ENCODE results near the gene IQUB. TPM values are rescaled to one million over a fixed set of nuclear protein-coding genes. Genes with fewer than 3 reads are reported as not detected.
"Not testable (repeated sequence)": the region's sequence is repeated elsewhere in the genome, so short reads cannot be mapped to it uniquely, and the experiment has no call there.

IQUB gene
- total RNA-seq, 4 donors from 2014 or later = not detected

- H3K4me3 ChIP-seq, H3K27me3 ChIP-seq, H3K27ac ChIP-seq: not testable (repeated sequence)
Observed at GRCh38 chr7:123530035-123530591, 4.3 kb downstream of the IQUB start.

GRCh38 chr7:123528265-123528664 is 6.1 kb downstream of the IQUB start:
- DNase-seq = no peak
- Histone ChIP-seq H3K9me3 (no peaks in the 10 kb centered on the region), H3K4me3 (no peak overlapping the region), H3K27me3 (no peaks in the 10 kb centered on the region), H3K27ac (no peak overlapping the region), H3K4me1 (no peaks in the 10 kb centered on the region), H3K36me3 (no peaks in the 10 kb centered on the region)
- TF ChIP-seq CTCF (IDR thresholded peaks at IDR 0.05) = no peak
- no peak for TF ChIP-seq POLR2A (IDR thresholded peaks at IDR 0.05)

More at GRCh38 chr7:123530035-123530591, 4.3 kb downstream of the IQUB start:
- not testable (repeated sequence) for H3K4me1 ChIP-seq, H3K9me3 ChIP-seq, H3K36me3 ChIP-seq, DNase-seq

GRCh38 chr7:123527712-123528225 is 6.6 kb downstream of the IQUB start:
- not testable (repeated sequence) for H3K27me3 ChIP-seq, H3K9me3 ChIP-seq, H3K4me3 ChIP-seq, H3K27ac ChIP-seq, DNase-seq, H3K4me1 ChIP-seq, H3K36me3 ChIP-seq

- H3K4me1 ChIP-seq, H3K4me3 ChIP-seq, H3K9me3 ChIP-seq, H3K27me3 ChIP-seq, DNase-seq, H3K27ac ChIP-seq, H3K36me3 ChIP-seq: not testable (repeated sequence)
Observed at GRCh38 chr7:123526533-123526932, 7.9 kb downstream of the IQUB start.

GRCh38 chr7:123522066-123522465 is 12.3 kb downstream of the IQUB start:
- Histone ChIP-seq H3K27ac (no peak overlapping the region), H3K4me3 (no peak overlapping the region), H3K27me3 (no peaks in the 10 kb centered on the region), H3K4me1 (no peaks in the 10 kb centered on the region), H3K36me3 (no peaks in the 10 kb centered on the region), H3K9me3 (no peaks in the 10 kb centered on the region)
- no peak for TF ChIP-seq CTCF (IDR thresholded peaks at IDR 0.05)
- no peak for DNase-seq

GRCh38 chr7:123505221-123505620 is 29.2 kb downstream of the IQUB start:
- no peak overlapping the region for H3K27ac ChIP-seq
- no peaks in the 10 kb centered on the region for H3K36me3 ChIP-seq
- H3K27me3 ChIP-seq = no peaks in the 10 kb centered on the region
- no peak for DNase-seq
- H3K9me3 ChIP-seq = peaks cover 0 to 7% (median 0%) of the 10 kb centered on the region in 4 donors
- H3K4me1 ChIP-seq = no peaks in the 10 kb centered on the region
- no peak overlapping the region for H3K4me3 ChIP-seq
- TF ChIP-seq POLR2A (IDR thresholded peaks at IDR 0.05) (no peak), CTCF (IDR thresholded peaks at IDR 0.05) (no peak)

GRCh38 chr7:123502201-123502600 is 32.2 kb downstream of the IQUB start:
- no peak for TF ChIP-seq POLR2A (IDR thresholded peaks at IDR 0.05)
- TF ChIP-seq CTCF (IDR thresholded peaks at IDR 0.05) = no peak
- Histone ChIP-seq H3K27me3 (no peaks in the 10 kb centered on the region), H3K4me3 (no peak overlapping the region), H3K4me1 (no peaks in the 10 kb centered on the region), H3K36me3 (no peaks in the 10 kb centered on the region), H3K9me3 (peaks cover 0 to 7% (median 0%) of the 10 kb centered on the region in 4 donors), H3K27ac (no peak overlapping the region)
- DNase-seq = no peak

All from Peyer's patch (tissue), 4 donors.